ENCODE results near the gene PLXNA2.

PLXNA2 gene

DNA sequence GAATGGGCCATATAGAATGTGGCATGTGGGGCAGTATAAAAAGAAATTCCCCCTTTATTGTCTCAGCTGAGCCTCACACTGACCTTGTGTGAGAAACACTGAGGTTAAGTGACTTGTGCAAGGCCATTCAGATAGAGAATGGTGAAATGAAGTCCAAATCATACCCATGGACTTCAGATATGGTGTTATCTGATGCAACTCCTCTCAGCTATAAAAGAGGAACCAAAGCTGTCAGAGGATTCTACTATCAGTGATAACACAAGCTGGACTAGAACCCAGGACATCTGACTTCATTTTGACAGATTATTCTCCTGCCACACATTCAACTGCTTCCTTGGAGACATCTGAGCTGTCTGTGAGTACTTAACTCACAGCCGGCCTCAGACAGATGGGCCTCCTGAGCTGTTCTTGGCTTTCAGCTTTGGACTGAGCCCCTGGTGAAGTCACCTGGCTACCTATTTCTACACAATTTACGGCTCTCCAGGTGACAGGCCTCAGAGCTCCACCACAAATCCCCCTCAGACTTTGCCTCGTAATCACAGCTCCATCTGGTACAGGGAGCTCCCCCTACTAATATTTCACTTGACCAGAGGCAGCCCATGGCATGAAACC, 104.6 kb downstream of the PLXNA2 start:
- Histone ChIP-seq H3K4me1 (ENCODE audit: control insufficient read depth, insufficient read depth, low read length) (peaks cover 24% of the 10 kb centered on the region), H3K9ac (ENCODE audit: low read length) (no peak overlapping the region), H3K27ac (ENCODE audit: low read depth, low read length) (no peak overlapping the region), H3K27me3 (ENCODE audit: control insufficient read depth, insufficient read depth, low read length) (no peaks in the 10 kb centered on the region), H3K36me3 (ENCODE audit: control insufficient read depth, insufficient read depth, low read length) (no peaks in the 10 kb centered on the region), H3K4me3 (ENCODE audit: low read length) (no peak overlapping the region)

DNA sequence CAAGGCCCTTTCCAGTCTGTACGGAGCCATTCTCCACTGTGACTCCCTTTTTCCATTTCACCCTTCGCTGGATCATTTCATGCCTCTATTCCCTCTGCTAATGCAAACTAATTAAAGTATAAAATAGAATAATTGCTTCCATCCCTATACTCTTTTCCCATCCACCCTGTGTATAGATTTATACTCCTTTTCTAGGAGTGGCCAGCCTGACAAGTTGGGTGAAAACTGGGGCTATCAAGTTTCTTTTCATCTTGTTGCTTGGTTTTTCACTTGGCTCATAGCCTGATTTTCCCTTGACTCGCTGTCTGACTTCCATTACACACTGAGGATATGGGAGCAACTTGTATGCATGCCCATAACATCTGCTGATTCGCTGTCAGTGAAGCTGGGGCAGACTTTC, 107.0 kb downstream of the PLXNA2 start:
- peaks cover 13% of the 10 kb centered on the region for H3K4me1 ChIP-seq (ENCODE audit: control insufficient read depth, insufficient read depth, low read length)
- no peaks in the 10 kb centered on the region for H3K27me3 ChIP-seq (ENCODE audit: control insufficient read depth, insufficient read depth, low read length)
- H3K27ac ChIP-seq (ENCODE audit: low read depth, low read length) = no peak overlapping the region
- no peak overlapping the region for H3K9ac ChIP-seq (ENCODE audit: low read length)
- H3K36me3 ChIP-seq (ENCODE audit: control insufficient read depth, insufficient read depth, low read length) = no peaks in the 10 kb centered on the region
- H3K4me3 ChIP-seq (ENCODE audit: low read length) = no peak overlapping the region

DNA sequence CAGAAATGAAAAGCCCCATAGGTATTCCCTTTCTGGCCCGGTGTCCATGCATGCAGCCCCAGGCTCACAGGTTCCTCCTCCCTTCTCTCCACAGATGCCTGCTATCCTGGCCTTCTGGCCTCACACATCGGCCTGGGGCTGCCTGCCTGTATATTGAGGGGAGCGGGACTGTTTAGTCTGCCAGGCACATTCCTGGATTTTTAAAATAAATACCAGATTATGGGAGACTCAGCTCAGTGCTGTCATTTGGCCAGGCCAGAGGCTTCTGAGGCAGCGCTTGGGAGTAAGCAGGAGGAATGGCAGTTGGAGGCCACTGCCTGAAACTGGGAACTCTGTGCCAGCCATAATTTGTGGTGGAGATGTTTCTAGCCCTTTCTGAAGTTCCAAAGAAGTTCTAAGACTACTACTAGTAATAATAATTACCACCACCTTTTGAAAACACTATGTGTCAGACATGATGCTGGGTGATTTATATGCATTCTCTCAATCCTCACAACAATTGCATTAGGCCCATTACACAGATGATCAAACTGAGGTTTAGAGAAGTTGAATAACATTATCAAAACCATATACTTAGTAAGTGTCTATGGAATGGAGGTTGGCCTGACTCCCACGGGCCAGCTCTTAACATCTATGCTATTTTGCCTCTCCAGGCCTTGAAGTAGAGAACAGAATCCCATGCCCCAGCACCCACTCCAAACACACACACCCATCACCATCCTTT, 107.6 kb downstream of the PLXNA2 start:
- no peaks in the 10 kb centered on the region for H3K36me3 ChIP-seq (ENCODE audit: control insufficient read depth, insufficient read depth, low read length)
- no peak overlapping the region for H3K27ac ChIP-seq (ENCODE audit: low read depth, low read length)
- H3K27me3 ChIP-seq (ENCODE audit: control insufficient read depth, insufficient read depth, low read length) = no peaks in the 10 kb centered on the region
- no peak overlapping the region for H3K4me3 ChIP-seq (ENCODE audit: low read length)
- no peak overlapping the region for H3K9ac ChIP-seq (ENCODE audit: low read length)
- peaks cover 7% of the 10 kb centered on the region for H3K4me1 ChIP-seq (ENCODE audit: control insufficient read depth, insufficient read depth, low read length)

DNA sequence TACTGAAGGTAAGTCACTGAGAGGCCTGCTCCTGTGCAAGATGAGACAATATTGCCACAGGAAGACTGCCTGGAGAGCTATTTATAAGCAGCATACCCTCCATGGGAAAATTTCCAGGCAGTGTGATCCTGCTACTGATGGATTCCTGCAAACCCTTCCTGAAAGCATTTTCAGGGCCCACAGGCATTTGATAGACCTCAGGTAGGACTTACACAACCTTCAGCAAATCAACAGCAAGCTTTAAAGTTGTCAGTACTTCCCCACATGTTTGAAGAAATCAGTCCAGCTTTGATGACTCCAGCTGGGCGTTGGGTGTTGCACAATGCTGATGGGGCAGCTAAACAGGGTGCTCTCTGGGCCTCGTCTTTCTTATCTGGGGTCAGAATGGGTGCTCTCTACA, 108.8 kb downstream of the PLXNA2 start:
- H3K4me3 ChIP-seq (ENCODE audit: low read length) = no peak overlapping the region
- H3K4me1 ChIP-seq (ENCODE audit: control insufficient read depth, insufficient read depth, low read length) = no peaks in the 10 kb centered on the region
- H3K27ac ChIP-seq (ENCODE audit: low read depth, low read length) = no peak overlapping the region

DNA sequence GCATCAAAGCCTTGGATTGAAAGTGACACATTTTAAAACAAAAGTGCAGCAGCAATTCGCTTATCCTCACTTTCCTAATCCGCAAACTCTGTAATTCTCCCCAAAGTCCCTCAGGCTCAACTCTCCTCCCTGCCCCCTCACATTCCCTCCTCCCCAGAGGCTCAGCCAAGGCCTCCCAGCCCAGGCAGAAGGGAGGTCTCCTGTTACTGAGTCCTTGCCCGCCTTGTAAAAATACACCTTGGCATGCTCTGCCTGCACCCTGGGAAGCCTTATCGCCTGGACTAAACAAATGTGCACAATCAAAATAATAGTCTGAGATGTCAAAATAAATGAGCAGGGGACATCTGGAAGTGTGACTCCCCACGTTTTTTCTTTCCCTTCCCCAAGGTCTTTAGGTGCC, 109.7 kb downstream of the PLXNA2 start:
- Histone ChIP-seq H3K27me3 (ENCODE audit: control insufficient read depth, insufficient read depth, low read length) (no peaks in the 10 kb centered on the region), H3K27ac (ENCODE audit: low read depth, low read length) (no peak overlapping the region), H3K9ac (ENCODE audit: low read length) (no peak overlapping the region), H3K4me3 (ENCODE audit: low read length) (no peak overlapping the region), H3K36me3 (ENCODE audit: control insufficient read depth, insufficient read depth, low read length) (no peaks in the 10 kb centered on the region), H3K4me1 (ENCODE audit: control insufficient read depth, insufficient read depth, low read length) (no peaks in the 10 kb centered on the region)

More for the DNA sequence above, 108.8 kb downstream of the PLXNA2 start:
- Histone ChIP-seq H3K9ac (ENCODE audit: low read length) (no peak overlapping the region), H3K27me3 (ENCODE audit: control insufficient read depth, insufficient read depth, low read length) (no peaks in the 10 kb centered on the region), H3K36me3 (ENCODE audit: control insufficient read depth, insufficient read depth, low read length) (no peaks in the 10 kb centered on the region)

DNA sequence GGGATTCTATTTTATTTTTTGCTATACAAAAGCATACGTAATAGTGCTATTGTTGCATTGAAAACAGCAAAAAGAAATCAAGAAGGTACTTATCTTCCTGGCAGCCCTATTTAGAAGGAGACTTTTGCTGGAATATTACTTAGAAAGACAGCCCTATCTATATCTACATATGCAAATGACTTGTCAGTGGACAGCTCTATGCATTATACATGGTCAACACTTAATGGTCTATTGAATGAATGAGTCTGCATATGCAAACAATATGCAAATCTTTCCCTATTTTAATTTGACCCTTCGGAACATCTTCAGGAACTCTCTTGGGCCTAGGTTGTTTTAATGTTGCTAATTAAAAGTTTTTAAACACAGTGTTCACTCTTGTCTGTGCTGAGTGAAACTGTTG, 110.8 kb downstream of the PLXNA2 start:
- Histone ChIP-seq H3K4me1 (ENCODE audit: control insufficient read depth, insufficient read depth, low read length) (no peaks in the 10 kb centered on the region), H3K27ac (ENCODE audit: low read depth, low read length) (no peak overlapping the region), H3K36me3 (ENCODE audit: control insufficient read depth, insufficient read depth, low read length) (peaks cover 2% of the 10 kb centered on the region), H3K27me3 (ENCODE audit: control insufficient read depth, insufficient read depth, low read length) (no peaks in the 10 kb centered on the region), H3K4me3 (ENCODE audit: low read length) (no peak overlapping the region), H3K9ac (ENCODE audit: low read length) (no peak overlapping the region)

DNA sequence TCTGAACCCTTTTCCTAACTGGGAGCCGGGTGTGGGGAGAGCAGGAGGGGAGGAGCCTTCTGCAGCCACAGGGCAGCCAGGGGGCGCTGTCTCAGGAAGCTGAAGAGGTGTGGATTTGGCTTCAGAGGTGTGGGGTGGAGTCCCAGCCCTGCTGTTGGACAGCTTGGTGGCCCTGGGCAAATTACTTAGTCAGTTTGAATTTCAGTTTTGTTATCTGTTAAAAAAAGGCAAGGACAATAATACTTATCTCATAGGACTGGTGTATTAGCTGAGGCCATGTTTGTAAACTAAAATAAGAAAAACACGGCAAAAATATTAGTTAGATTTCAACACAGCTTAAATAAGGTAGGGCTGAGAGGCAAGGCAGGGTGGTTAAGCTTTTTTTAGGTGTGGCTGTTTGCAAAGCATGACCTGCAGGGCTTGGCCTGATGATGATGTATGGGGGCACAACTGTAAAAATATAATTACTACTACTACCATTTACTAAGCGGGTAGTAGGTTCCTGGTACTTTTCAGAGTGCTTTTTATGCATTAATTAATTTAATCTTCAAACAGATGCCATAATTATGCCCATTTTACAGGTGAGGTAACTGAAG, 111.8 kb downstream of the PLXNA2 start:
- H3K9ac ChIP-seq (ENCODE audit: low read length) = no peak overlapping the region
- H3K36me3 ChIP-seq (ENCODE audit: control insufficient read depth, insufficient read depth, low read length) = peaks cover 2% of the 10 kb centered on the region
- no peak overlapping the region for H3K4me3 ChIP-seq (ENCODE audit: low read length)
- no peak overlapping the region for H3K27ac ChIP-seq (ENCODE audit: low read depth, low read length)
- H3K27me3 ChIP-seq (ENCODE audit: control insufficient read depth, insufficient read depth, low read length) = no peaks in the 10 kb centered on the region
- no peaks in the 10 kb centered on the region for H3K4me1 ChIP-seq (ENCODE audit: control insufficient read depth, insufficient read depth, low read length)

DNA sequence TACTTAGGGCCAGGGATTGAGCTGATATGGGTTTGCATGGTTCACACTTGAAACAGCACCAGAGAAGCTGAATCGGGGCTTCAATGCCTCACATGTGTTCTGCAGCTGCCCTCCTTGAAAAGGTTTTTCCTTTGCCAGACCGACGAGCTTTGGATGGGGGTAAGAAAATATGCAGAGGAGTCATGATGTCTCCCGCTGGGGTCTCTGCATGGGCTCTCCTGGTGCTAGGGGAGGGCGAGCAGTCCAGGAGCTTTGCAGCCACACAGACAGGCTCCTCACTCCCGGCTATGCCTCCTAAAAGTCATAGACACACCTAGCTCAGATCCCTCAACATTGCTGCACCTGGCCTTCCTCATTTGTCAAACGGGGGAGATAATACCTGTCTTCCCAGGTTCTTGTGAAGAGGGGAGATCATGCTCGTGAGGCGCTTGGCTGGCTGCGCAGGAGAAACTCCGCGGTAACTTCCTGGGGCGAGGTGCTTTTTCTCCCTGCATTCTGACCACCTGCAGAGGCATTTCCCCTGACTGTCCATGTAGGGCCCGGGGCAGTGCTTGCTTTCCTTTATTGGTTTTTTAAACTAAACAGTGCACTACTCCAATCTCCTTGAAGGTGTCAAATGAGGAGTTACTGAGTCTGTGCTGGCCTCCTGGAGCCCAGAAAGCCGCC, 112.4 kb downstream of the PLXNA2 start:
- Histone ChIP-seq H3K27me3 (ENCODE audit: control insufficient read depth, insufficient read depth, low read length) (no peaks in the 10 kb centered on the region), H3K4me3 (ENCODE audit: low read length) (no peak overlapping the region), H3K9ac (ENCODE audit: low read length) (no peak overlapping the region), H3K27ac (ENCODE audit: low read depth, low read length) (no peak overlapping the region), H3K36me3 (ENCODE audit: control insufficient read depth, insufficient read depth, low read length) (peaks cover 2% of the 10 kb centered on the region), H3K4me1 (ENCODE audit: control insufficient read depth, insufficient read depth, low read length) (no peaks in the 10 kb centered on the region)

DNA sequence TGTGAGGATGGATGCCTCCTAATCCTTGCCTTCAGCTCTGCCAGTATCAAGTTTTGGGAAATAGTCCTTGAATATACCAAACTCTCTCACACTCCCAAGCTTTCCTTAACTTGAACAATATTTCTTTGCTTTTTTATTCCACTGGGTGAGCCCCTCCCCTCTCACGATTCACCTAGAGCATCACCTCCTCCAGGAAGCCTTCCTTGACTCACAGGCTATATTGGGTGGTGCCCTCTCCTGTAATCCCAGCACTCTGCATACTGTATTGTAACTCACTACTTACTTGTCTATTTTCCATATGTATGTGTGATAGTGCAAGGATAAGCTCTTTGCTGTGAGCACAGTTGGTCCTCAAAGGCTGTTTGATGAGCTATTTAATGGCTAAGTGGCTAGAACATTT, 114.7 kb downstream of the PLXNA2 start:
- no peak overlapping the region for H3K27ac ChIP-seq (ENCODE audit: low read depth, low read length)
- peaks cover 2% of the 10 kb centered on the region for H3K36me3 ChIP-seq (ENCODE audit: control insufficient read depth, insufficient read depth, low read length)
- no peak overlapping the region for H3K9ac ChIP-seq (ENCODE audit: low read length)
- H3K4me3 ChIP-seq (ENCODE audit: low read length) = no peak overlapping the region
- H3K27me3 ChIP-seq (ENCODE audit: control insufficient read depth, insufficient read depth, low read length) = no peaks in the 10 kb centered on the region
- no peaks in the 10 kb centered on the region for H3K4me1 ChIP-seq (ENCODE audit: control insufficient read depth, insufficient read depth, low read length)

DNA sequence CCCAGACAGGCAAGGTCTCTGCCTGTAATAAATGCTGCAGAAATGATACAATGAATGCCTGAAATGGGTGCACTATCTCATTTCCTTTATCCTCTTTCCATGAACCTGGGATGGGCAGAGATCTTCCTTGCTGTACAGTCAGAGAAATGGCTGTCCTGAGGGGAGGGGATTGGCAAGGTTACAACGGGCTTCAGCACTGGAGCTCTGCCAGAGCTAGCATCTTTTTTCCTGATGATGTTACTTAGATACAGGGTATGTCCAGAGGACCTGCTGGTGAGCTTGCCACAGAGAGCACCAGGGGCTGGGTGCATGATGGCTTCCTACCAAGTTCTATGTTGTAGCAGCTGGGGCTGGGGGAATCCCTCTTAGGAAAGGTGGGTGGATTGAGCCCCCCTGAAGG, 115.1 kb downstream of the PLXNA2 start:
- no peak overlapping the region for H3K9ac ChIP-seq (ENCODE audit: low read length)

DNA sequence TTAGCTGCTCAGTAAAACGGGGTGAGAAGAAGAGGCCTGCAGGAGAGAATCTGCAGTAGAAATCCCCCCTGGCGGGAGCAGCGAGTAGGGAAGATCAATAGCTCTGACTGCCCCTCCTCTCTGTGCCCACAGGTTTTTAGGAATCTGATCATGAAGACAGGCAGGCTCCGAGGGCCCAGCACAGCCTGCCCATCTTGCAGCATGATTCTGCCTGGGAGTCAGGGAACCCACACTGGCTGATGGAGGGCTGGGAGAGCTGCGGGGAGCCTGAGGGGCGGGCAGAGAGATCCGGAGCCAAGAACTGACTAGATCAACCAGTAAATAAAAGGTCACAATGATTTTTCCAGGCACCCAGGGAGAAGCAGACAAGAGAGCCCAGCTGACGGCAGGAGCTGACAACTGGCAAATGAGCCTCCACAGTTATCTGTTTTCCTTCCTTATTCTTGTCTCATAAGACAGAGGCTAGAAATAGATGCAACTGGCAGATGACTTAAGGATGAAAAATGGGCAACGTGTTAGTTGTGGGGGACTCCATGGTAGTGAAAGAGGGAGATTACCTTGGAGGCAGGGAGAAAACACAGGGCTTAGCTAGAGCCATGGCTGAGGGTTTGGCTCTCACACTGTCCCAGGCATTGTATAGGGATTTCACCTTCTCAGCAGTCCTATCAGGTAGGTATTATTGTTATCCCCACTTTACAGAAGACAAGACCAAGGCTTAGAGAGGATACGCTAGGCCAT, 116.2 kb downstream of the PLXNA2 start:
- no peaks in the 10 kb centered on the region for H3K4me1 ChIP-seq (ENCODE audit: control insufficient read depth, insufficient read depth, low read length)

More for the DNA sequence above, 115.1 kb downstream of the PLXNA2 start:
- Histone ChIP-seq H3K36me3 (ENCODE audit: control insufficient read depth, insufficient read depth, low read length) (peaks cover 2% of the 10 kb centered on the region), H3K4me3 (ENCODE audit: low read length) (no peak overlapping the region), H3K27ac (ENCODE audit: low read depth, low read length) (no peak overlapping the region), H3K4me1 (ENCODE audit: control insufficient read depth, insufficient read depth, low read length) (no peaks in the 10 kb centered on the region), H3K27me3 (ENCODE audit: control insufficient read depth, insufficient read depth, low read length) (no peaks in the 10 kb centered on the region)

DNA sequence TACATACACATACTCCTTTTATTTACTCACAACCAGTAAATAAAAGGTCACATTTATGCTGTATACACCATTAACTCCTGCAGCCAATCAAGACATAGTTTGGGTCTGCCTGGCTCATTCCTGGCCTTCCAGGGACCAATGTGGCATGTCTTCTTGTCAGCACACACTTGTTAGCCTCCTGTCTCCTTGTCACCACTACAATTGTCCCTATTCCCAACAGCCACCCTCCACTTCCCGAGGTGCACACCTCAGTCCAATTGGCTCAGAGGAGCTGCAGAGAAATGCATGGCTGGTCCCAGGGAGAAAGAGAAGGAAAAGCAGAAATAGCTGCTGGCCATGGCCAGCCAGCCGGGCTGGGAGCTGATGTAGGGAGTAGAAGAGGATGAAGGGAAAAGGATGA, 116.9 kb downstream of the PLXNA2 start:
- no peak overlapping the region for H3K9ac ChIP-seq (ENCODE audit: low read length)
- H3K36me3 ChIP-seq (ENCODE audit: control insufficient read depth, insufficient read depth, low read length) = peaks cover 2% of the 10 kb centered on the region
- no peak overlapping the region for H3K4me3 ChIP-seq (ENCODE audit: low read length)
- no peaks in the 10 kb centered on the region for H3K27me3 ChIP-seq (ENCODE audit: control insufficient read depth, insufficient read depth, low read length)
- H3K4me1 ChIP-seq (ENCODE audit: control insufficient read depth, insufficient read depth, low read length) = no peaks in the 10 kb centered on the region
- H3K27ac ChIP-seq (ENCODE audit: low read depth, low read length) = no peak overlapping the region

More for the DNA sequence above, 116.2 kb downstream of the PLXNA2 start:
- Histone ChIP-seq H3K4me3 (ENCODE audit: low read length) (no peak overlapping the region), H3K27ac (ENCODE audit: low read depth, low read length) (no peak overlapping the region), H3K36me3 (ENCODE audit: control insufficient read depth, insufficient read depth, low read length) (peaks cover 2% of the 10 kb centered on the region), H3K9ac (ENCODE audit: low read length) (no peak overlapping the region), H3K27me3 (ENCODE audit: control insufficient read depth, insufficient read depth, low read length) (no peaks in the 10 kb centered on the region)

Measured in rectal smooth muscle tissue (tissue), 1 donor.